H4 (cell line): Measurements from ENCODE around the gene ZNF407. TPM values are rescaled to one million over a fixed set of nuclear protein-coding genes. Genes with fewer than 3 reads are reported as not detected.
"Not testable (repeated sequence)": the region's sequence is repeated elsewhere in the genome, so short reads cannot be mapped to it uniquely, and the experiment has no call there.

Experiments
- DNase-seq: peaks from one replicate; pipeline ENCODE4 v3.0.0-alpha.2; 2015; ENCODE audit warnings: low spot score
- total RNA-seq: library from RNA; depleted of rRNA; stranded (reverse); fragments of >200 nt; shearing (Covaris generic); gene quantifications from 2 replicates; pipeline ENCODE4 v1.2.3, GENCODE V29; 2014

Gene ZNF407
- total RNA-seq, 1 experiment from 2014 or later = 5.6 TPM

DNA sequence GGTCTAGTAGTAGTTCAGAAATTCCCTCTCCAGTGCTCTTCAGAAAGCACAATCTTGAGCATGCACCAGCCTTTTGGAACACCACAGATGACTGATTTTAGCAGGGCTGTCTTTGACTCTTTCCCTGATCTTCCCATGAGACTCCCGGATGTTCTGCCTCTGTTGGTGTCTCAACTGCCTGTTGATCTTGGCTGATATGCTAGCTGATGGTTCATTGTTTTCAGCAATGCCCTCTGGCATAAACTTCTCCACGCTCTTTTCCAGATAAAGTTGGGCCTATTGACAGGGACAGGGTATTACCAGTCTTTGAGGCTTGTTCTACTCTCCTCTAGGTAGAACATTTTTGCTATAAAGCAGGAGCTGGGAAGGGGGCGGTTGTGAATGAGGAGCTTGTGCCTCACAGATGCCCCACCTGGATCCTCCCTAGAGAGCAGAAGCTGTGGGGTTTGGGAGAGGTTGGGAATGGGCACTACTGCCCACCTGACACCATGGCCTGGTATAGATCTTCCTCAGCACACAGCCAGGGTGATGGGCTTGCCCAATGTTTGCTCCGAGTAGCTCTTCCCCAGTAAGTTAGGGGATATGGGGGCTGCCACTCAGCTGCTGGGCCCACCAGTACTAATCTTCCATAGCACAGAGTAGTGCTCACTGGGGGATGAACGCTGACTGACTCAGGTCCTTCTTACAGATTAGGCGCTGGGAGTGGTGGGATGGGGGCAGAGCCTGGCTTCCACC lies 500.0 kb downstream of the ZNF407 start:
- DNase-seq = no peak

DNA sequence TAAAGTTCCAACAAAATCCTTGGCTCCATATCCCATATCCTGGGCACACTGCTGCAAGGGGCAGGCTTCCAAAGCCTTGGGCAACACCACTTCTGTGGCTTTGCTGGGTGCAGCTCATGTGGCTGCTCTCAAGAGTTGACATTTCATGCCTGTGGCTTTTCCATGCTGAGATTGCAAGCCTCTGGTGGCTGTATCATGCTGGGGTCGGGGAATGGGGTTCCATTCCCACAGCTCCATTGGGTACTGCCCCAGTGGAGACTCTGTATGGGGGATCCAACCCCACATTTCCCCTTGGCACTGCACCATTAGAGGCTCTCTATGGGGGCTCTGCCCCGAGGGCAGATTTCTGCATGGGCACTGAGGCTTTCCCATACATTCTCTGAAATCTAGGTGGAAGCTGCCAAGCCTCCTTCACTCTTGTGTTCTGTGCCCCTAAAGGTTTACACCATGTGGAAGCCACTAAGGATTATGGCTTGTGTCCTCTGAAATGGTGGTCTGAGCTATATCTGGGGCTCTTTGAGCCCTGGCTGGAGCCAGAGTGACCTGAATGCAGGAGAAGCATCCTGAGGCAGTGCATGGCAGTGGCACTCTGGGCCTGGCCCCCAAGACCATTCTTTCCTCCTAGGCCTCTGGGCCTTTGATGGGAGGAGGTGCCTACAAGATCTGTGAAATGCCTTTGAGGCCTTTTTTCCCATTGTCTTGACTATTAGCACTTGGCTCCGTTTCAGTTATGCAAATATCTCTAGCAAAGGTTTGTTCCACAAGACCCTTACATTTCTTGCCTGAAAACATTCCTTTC lies 503.4 kb downstream of the ZNF407 start:
- DNase-seq = no peak

- no peak for DNase-seq
These were observed 504.2 kb downstream of the ZNF407 start for GRCh38 chr18:75101916-75102315.

GRCh38 chr18:75104029-75104428 lies 506.4 kb downstream of the ZNF407 start:
- DNase-seq = not testable (repeated sequence)

- DNase-seq = no peak
These were observed 506.8 kb downstream of the ZNF407 start for GRCh38 chr18:75104483-75104882.

GRCh38 chr18:75105551-75106254 lies 508.0 kb downstream of the ZNF407 start:
- DNase-seq = no peak

DNA sequence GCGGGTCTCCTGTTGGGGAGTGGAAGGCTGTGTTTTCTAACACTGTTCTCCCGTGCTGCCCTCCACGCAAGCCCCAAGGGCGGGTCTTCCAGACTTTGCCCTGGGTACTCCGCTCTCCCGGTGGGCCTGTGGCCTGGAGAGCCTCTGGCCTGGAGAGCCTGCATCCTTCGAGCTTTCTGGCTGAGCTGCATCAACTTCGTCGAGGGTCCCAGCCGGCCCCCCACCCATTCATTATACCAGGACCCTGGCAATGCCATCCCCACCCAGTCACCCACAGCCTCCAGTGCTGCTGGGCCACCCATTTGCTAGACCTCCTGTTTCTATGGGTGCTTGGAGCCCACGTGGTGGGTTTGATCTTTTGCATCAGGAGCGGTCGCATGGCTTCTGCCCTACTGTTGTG lies 509.1 kb downstream of the ZNF407 start:
- DNase-seq = no peak

GRCh38 chr18:75107196-75107930 lies 509.7 kb downstream of the ZNF407 start:
- DNase-seq = no peak

DNA sequence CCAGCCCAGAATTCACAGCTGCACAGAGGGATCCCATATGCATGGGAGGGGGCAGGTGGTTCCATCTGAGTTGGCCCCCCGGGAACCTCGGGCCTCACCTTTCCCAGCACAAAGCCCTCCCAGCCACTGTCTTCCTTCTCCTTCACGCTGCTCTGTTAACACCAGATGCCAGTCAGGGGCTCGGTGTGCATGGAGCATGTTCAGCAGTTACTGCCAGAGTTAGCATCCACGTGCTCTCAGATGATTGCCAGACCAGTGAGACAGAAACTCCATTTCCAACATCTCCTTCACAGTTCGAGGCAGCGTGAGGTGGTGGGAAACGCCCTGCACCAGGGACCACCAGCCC lies 510.2 kb downstream of the ZNF407 start:
- DNase-seq = no peak

- DNase-seq = no peak
These were observed 511.1 kb downstream of the ZNF407 start for GRCh38 chr18:75108579-75109318.

DNA sequence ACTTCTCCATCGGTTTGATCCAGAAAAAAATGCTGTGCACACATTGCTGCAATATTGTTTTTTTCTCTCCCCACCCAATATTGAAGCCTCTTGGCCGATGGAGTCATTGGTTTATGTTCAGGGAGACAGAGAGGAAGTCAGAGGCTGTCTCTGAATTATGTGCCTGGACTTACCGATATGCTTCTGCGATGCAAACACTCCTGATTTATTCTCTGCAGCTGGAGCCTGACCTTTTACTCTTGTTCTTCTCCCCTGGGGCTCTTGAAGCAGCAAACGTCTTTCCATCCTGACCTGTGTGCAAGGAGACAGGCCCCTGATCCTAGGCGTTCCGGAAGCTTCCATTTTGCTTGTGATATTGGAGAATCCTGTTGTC lies 511.6 kb downstream of the ZNF407 start:
- no peak for DNase-seq

DNA sequence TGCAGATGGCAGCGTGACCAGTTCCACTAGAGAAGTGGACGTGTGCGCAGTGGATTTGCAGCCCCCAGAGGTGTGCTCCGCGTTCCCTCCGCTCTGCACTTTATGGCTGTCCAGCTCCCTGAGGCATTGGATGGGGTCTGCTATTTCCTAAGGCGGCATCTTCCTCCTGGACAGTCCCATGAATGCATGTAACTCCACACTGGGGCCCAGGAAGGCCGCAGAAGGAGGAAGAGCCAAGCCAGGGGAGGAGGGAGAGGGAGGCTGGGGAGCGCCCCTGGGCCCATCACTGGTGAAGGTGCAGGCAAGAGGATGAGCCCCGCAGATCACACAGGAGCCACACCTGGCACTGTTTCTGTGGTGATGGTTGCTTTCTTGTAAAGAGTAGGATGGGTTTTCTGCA lies 512.1 kb downstream of the ZNF407 start:
- DNase-seq = no peak

- no peak for DNase-seq
These were observed 512.6 kb downstream of the ZNF407 start for GRCh38 chr18:75110311-75110710.

GRCh38 chr18:75110846-75111415 lies 513.3 kb downstream of the ZNF407 start:
- DNase-seq = no peak

- no peak for DNase-seq
These were observed 514.1 kb downstream of the ZNF407 start for GRCh38 chr18:75111760-75112159.

DNA sequence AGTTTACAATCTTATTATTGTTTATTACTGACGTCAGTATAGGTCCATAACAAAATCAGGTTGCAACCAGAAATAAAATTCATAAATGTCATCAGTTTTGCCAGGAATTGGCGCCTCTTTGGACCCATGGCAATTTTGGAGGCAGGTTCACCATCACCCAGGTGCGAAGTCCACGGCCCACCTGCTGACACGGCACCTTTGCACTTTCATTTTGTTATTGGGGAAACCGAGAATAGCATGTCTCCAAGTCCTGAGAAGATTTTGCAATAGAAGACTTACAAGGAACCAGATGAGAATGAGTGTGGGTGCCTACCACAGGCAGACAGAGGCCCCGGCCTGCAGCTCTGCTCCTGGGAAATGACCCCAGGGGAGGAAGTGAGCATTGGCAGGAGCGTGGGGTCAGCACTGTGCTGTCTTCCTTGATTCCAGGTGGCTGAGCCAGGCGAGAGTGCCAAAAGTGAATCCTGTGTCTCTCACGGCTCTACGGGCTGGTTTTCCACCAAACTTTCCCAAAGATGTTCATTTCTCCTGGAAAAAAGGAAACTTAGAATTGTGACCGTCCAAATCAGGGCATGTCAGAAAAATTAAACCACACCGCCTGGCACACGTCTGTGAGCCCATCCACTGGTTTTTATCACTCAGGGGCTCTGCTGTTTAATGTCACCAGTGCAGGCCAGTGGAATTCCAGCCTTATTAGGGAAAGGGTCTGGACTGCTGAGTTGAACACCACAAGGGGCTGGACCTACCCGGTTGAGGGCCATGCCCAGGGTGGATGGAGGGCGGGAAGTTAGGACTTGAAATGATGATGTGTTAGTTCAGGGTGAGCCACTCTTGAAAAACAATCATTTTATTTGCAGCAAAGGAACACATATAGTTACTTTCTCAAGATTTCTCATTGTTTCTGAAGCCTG lies 514.8 kb downstream of the ZNF407 start:
- no peak for DNase-seq

- DNase-seq = no peak
These were observed 515.8 kb downstream of the ZNF407 start for GRCh38 chr18:75113455-75113854.

DNA sequence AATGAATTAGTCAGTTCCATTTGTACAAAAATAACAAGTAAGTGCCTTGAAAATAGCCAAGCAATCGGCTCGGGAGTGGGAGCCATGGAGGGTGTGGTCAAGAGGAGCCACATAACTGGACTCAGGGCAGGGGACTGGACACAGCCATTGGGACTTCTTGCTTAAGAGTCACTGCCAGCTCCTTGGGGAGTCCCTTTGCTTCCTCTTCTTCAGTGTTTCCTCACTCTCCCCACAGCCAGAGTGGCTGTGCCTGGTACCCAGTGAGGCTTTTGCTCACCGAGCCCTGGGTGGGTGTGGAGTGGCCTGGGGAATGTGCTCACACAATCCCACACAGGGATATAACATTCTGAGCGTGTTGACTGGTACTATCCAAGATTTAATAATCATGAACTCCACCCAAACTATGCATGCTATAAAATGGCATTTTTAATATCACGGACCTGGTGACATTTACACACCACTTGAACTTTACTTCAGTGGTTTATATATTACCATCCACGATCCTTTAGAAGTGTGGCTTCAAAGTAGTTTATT lies 516.6 kb downstream of the ZNF407 start:
- no peak for DNase-seq
